HG02943 (cell line): ENCODE results near the gene PLXDC2.

Source experiments
- ATAC-seq: cut with Tn5 transposase; IDR thresholded peaks from one replicate; pipeline ENCODE4 v1.9.1; 2021; ENCODE audit warnings: mild to moderate bottlenecking, low read depth, moderate library complexity; ENCODE audit not compliant: unreplicated experiment

PLXDC2 gene

GRCh38 chr10:20091698-20092097 is 275.5 kb downstream of the PLXDC2 start:
- ATAC-seq, result no peak

- no peak for ATAC-seq
Measured at GRCh38 chr10:20093600-20093999, 277.4 kb downstream of the PLXDC2 start.

GRCh38 chr10:20094226-20094976 is 278.2 kb downstream of the PLXDC2 start:
- ATAC-seq, result no peak

- no peak for ATAC-seq
Measured at GRCh38 chr10:20100171-20100570, 283.9 kb downstream of the PLXDC2 start.

GRCh38 chr10:20105236-20105635 is 289.0 kb downstream of the PLXDC2 start:
- ATAC-seq, result no peak

GRCh38 chr10:20105931-20106330 is 289.7 kb downstream of the PLXDC2 start:
- no peak for ATAC-seq

- ATAC-seq, result no peak
Measured at GRCh38 chr10:20108021-20108420, 291.8 kb downstream of the PLXDC2 start.

- ATAC-seq, result no peak
Measured at GRCh38 chr10:20109613-20110012, 293.4 kb downstream of the PLXDC2 start.

GRCh38 chr10:20110125-20111100 is 294.2 kb downstream of the PLXDC2 start:
- ATAC-seq, result no peak

GRCh38 chr10:20114179-20114578 is 297.9 kb downstream of the PLXDC2 start:
- ATAC-seq, result no peak

GRCh38 chr10:20115894-20116293 is 299.7 kb downstream of the PLXDC2 start:
- no peak for ATAC-seq

- no peak for ATAC-seq
Measured at GRCh38 chr10:20117471-20117870, 301.2 kb downstream of the PLXDC2 start.

GRCh38 chr10:20118119-20118518 is 301.9 kb downstream of the PLXDC2 start:
- no peak for ATAC-seq

GRCh38 chr10:20128811-20129210 is 312.6 kb downstream of the PLXDC2 start:
- ATAC-seq, result no peak

- ATAC-seq, result no peak
Measured at GRCh38 chr10:20132816-20133215, 316.6 kb downstream of the PLXDC2 start.

GRCh38 chr10:20133669-20134189 is 317.5 kb downstream of the PLXDC2 start:
- ATAC-seq, result no peak

- ATAC-seq, result no peak
Measured at GRCh38 chr10:20142311-20142710, 326.1 kb downstream of the PLXDC2 start.

GRCh38 chr10:20144268-20144667 is 328.0 kb downstream of the PLXDC2 start:
- ATAC-seq, result no peak

- no peak for ATAC-seq
Measured at GRCh38 chr10:20146004-20146403, 329.8 kb downstream of the PLXDC2 start.

- ATAC-seq, result no peak
Measured at GRCh38 chr10:20147684-20148083, 331.5 kb downstream of the PLXDC2 start.

- no peak for ATAC-seq
Measured at GRCh38 chr10:20156511-20156910, 340.3 kb downstream of the PLXDC2 start.
